NCI-H2081 treated with DMSO at 0.1 percent for 48 hours (cell line): ENCODE results near the gene KCNA10.

Experiments
- DNase-seq: peaks from one replicate; lab custom pipeline; 2025; lab: John Stamatoyannopoulos, UW

The KCNA10 gene

DNA sequence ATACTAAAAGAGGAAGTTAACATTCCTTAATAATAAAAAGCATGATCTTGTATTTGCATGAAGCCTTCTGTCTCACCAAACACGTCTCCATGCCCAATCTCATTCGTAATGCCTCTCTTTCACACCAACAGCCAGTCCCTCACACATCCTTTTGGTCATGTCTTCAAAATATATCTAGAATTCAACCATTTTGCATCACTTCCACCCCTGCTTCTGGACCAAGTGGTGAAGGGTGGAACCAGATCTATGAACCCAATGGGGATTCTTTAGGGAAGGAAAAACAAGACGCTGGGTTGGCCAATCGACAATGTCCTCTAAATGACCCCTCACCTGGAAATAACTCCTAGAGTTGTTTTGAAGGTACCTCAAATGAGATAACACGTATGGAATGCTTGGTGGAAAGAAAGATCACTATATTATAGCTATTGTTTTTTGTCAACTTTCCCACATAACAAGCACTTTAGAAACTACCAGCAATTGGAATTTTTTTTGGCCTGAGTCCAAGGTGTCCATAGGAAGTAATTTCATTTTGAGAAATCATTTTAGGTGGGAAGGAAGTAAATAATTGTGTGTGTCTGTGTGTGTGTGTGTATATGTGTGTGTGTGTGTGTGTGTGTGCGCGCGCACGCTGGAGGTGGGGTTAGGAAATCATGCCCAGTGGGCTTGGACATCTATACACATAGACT lies at the start of gene KCNA10:
KCNA10 (minus strand) TSS at position 51 of the 686 bp plus-strand sequence. CDS start 388 bp downstream, outside the sequence.
- DNase-seq: no peak

DNA sequence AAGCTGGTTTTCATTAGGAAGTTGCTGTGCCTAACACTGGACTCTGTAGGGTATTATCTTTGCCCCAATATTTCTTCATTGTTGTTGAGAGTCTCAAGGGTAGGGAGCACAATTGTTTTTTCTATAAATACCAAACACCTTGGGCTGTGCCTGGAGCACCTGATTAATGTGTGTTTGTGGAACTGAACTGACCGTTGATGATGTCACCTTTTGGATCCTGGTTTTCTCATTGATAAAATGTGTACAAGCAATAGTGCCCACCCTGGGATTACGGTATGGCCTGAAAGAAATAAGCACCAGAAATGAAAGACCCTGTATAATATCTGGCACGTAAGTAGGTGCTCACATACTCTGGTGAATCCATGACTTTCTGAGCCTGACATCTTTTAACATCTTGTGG lies 47.9 kb upstream of the KCNA10 start:
- DNase-seq: no peak

DNA sequence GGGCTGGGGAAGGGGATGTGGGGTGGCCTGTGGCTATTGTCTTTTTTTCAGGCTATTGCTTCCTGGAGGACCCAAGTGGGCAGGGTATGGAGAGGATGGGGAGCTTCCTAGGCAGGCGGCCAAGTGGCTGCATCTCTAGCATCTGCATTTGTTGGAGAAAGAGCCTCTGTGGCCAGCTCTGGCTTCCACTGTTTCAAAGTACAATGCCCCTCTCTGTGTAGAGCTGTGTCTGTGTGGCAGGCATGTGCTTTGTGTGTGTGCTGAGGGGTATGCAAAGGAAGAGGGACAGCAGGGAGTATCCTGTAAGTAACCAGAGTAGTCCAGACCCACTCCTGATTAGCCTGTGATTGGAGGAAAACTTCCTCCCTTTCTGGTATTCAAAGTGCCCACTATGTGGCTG lies 46.6 kb upstream of the KCNA10 start:
- DNase-seq: no peak

DNA sequence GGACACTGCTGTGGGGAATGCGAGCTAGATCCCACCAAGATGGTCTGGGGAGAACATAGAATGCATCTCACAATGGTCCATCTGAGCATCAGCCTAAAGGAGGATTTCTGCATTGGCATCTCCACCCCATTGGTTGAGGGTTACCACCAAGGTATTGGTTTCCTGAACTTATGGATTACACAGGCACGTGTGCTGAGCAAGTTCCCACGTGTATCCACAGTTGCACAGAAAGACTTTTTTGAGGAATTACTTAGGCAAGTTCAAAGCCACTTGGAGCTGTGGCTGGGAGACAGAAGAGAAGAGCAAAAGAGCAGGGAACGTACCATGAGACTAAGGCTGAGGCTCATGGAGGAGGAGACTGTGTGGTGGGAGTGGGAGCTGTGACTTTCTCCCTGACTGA lies 44.1 kb upstream of the KCNA10 start:
- DNase-seq: no peak

DNA sequence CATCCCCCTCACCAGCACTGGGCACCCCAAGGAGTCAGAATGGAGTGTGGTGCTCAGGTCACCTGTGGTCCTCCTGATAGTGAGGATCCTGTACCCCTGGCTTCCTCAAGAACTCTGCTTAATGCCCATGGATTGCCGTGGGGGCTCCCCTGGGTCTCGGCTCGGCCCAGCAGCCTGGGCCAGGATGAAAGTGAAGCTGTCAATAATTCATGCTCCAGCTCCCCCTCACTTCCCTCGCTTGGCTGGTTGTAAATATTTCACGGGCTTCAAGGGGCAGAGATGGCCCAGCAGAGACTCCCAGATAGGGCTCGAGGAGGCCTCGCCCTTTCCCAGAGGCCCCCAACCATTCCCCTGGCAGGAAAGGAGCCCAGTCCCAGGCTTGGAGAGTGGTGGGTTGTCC lies 42.6 kb upstream of the KCNA10 start:
- DNase-seq: no peak

DNA sequence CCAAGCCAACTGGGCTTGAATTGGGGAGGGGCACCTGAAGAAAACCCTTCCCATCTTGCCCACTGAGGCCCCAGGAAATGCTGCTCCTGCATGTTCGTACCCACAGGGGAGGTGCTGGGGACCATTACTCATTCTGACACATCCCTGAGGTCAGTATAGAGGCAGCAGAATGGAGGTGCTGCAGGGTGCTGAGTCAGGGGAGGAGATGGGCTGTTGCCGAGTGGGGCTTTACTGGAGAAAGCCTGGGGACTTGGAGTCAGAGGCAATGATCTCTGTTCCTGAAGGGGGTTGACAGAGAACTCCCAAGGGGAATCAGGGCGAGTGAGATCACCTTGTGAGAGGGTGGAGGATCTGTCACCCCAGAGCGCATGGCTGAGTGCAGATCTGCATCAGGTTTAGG lies 40.2 kb upstream of the KCNA10 start:
- DNase-seq: no peak

DNA sequence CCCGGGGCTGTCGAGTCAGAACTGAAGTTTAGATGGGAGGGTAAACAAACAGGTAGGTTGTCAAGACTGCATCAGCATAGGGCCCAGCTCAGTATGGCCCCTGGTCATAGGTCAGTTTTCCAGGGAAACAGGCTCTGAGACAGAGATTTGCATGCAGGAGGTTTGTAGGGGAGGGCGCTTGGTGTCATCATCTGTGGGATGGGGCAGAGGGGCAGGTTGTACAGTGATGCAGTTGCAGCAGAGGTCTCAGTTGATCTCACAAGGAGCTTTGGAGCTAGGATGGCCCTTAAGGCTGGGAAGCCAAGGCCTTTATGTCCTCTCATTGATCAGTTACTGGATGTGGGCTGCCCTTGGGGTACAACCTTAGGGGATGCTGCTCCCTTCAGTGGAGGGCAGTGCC lies 38.5 kb upstream of the KCNA10 start:
- no peak for DNase-seq

DNA sequence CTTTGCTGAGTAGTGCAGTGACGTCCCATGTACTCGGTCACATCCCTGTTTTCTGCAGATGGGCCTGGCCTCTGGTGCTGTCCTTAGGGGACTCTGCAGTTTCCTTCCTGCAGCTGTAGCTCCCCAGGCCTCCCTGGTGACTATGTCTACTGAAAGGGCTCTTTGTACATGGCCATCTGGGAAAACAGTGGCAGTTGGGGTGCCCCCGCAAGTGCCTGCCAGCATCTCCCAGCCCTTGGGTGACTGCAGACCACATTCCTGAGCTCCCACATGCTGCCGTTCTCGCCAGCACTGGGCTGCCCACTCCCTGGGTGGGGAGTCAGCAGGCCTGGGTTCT lies 37.5 kb upstream of the KCNA10 start:
- DNase-seq: no peak

DNA sequence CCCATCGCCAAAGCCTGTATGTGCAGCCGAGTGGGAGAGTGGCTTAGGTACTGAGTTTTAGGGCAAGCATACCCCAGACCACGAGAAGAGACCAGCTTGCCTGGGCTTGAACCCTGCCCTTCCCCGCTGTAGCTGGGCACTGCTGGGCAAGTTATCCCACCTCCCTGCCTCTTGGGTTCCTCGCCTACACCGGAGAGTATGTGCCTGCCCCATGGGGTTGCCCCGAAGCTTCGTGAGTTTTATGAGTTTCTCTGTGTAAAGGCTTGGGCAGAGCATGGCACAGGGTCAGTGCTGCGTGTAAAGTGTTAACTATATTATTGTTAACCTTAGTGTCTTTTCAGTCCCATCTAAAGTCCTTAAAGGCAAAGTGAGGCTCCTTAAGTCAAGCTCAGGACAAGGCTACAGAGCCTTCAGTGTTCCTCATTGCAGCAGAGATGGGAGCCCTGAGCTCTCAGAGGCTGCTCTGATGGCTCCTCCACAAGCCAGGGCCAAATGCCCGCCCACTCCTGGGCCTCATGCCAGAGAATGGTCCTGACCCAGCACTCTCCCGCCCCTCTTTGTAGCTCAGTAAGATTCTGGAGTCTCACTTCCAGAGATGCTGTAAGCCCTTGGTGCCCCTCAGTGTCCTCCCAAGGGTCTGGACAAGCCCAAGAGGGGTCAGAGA lies 37.0 kb upstream of the KCNA10 start:
- DNase-seq: no peak

DNA sequence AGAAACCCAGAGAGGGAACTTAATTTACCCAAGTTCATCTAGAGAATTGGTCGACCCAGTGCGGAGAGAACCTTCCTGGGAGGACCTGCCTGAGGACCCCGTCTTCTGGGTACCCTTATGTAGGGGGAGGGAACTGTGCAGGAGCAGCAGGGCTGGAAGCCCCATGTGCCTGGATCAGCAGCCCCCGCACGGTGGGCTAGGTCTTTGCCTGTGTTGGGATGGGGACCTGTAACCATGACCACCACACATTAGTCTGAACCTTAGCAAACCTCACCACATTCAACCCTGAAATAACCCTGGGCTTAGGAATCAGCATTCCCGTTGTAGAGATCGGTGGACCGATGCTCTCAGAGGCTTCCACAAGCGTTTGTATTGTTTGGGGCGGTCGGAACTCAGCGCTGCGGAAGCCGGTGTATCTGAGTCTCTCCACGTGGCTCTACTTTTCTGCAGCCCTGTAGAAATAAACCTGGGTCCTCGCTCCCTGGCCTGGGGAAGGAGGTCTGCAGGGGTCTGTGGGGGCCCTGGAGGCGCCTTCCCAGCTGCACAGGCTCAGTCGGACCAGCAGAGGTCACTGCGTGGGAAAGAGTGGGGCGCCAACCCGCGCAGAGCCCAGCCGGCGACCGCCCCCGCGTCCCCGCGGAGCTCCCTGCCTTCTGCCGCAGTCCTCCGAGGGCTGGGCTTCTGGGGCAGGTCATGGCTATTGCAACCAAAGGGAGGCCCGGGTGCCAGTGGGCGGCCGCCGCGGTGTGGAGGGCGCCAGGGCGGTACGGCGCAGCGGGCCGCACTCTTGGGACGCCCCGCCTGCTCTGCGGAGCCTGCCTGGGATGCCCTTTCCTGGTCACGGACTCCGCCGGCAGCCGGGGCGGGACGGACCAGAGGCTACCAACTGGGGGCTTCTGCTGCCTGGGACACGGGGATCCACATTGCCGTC lies 36.2 kb upstream of the KCNA10 start:
- DNase-seq: no peak

DNA sequence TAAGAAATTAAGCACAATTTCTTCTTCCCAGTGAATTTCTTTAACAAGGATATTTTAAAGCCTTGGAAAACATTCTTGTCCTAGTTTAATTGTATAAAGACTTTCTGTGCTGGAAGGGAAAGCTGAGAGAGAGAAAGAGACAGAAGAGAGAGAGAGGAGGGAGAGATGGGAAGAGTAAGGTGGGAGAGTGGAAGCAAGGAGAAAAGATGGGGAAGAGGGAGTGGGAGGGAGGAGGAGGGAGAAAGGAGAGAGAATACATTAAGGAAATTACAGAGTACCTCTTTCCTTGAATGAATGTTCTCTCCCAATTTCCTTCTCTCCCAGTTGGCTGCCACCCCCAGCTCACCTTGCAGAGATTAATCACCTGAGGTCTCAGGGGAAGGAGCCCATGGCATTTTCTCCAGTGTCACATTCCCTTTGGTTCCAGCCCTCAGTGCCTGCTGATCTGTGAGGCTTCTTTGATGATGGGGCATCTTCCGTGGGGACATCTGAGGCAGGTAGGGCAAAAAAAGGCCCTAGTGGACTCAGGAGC lies 32.4 kb upstream of the KCNA10 start:
- no peak for DNase-seq

DNA sequence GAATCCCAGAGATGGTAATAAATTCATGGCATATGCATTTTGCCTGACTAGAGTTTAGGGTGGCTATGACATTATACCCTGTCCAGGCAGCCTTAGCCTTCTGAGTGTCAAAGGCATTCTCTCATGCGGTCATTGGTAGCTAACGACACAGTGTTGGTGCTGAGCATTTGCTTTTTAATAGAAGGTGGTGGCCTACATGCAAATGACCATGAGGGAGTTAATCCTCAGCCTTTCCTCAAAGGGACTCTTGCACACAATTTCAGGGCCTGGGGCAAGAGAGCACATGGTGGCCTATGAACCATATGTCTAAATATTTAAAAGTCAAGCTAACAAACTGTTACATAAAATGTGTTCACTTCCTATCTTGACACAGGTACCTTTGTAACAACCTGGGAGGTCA lies 30.9 kb upstream of the KCNA10 start:
- DNase-seq: no peak

DNA sequence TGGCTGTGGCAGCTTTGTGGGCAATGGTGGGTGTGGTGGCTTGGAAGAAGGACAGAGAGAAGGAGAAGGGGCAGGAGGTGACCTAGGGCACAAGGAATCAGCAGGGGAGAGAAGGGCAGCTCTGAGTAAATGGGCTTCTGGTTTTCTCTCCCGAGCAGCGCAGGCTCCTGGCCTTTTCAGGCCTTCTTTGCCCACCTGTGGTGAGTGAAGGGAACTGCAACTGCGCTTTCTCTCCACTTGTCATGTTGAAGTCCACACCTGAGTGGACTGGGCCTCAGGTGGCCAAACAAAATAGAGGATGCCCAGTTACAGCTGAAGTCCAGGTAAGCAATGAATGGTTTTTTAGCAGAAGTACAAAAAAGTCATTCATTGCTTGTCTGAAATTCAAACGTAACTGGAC lies 29.4 kb upstream of the KCNA10 start:
- DNase-seq: no peak

DNA sequence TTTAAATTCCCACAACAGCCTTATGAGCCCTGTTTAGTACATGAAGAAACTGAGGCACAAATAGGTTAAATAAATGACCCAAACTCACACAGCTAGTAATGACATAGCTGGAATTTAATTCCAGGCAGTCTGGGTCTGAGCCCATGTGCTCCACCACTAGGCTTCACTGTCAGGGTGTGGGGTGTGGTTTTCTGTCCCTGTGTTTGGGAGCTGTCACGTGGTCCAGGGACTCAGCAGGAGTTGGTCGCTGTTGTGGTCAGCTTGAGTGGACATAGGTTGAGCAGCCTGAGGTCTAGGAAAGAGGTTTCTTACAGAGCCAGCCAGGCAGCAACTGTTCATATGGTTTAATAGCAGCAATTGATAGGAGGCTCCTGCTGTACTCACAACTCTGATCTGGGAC lies 28.0 kb upstream of the KCNA10 start:
- DNase-seq: no peak

DNA sequence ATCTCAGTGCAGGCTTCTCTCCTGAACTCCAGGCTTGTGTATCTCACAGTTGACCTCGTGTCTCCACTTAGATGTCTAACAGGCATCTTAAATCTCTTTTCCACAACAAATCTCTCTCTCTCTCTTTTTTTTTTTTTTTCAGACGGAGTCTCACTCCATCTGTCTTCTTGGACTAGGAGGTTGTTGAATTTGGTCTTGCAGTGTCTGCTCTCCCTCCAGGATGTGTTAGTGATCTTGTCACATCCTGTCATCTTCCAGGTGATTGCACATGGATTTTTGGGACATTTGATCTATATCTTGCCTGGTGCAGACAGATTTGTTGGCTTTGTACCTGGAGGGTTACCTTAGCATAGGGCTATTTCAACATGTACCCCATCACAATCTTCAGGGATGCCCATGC lies 26.5 kb upstream of the KCNA10 start:
- DNase-seq: no peak

DNA sequence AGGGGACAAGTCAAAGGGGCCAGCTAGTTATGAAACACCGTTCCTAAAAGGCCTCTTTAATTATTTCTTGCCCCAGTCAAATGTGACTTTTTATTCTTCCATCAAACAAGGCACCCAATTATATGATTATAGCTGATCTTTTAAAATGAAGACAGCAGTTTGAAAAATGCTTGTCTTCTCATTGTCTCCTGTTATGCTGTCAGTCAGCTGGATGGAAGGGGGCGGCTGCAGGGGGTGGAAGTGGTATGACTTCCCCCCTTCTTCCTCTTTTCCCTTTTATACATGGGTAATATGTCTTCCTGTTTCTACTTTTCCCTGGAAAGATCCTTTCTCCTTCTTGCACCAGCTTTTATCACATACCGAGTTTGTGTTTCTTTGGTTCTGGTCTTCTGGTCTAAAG lies 25.8 kb upstream of the KCNA10 start:
- DNase-seq: no peak

DNA sequence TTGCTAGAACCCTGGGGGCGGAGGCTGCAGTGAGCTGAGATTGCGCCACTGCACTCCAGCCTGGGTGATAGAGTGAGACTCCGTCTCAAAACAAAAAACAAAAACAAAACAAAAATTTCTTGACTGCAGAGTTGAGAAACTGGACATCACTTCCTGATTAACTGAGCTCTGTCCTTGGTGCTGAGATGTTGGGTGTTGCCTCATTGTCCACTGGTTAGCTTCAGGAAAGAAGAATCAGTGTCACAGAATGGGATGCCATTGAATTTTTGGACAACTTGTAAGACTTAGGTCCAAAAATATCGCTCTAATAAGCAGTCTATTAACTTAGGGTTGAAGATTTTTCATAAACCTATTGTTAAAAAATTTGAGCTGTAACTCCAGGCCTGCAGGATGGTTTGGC lies 23.8 kb upstream of the KCNA10 start:
- DNase-seq: no peak

DNA sequence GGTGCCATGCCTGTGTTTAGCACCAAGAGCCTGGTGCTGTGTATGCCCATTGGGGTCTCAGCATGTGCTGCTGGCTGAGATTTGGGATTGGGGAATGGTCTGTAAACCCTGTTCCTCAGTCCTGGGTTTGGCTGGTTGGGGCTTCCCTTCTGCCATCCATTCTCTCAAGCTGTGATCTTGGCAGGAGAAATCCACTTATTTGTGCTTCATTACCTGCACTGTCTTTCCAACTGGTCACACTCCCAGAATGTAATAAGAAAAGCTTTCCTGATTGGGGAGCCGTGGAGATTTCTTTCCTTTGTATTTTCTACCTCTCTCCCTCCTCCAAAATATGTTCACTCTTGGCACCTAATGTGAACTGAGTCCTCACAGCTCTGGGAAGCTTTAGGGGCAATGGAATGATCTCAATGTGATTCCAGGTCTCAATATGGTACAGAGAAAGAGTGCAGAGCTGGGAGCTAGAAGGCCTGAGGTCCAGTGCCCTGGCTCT lies 23.0 kb upstream of the KCNA10 start:
- no peak for DNase-seq

DNA sequence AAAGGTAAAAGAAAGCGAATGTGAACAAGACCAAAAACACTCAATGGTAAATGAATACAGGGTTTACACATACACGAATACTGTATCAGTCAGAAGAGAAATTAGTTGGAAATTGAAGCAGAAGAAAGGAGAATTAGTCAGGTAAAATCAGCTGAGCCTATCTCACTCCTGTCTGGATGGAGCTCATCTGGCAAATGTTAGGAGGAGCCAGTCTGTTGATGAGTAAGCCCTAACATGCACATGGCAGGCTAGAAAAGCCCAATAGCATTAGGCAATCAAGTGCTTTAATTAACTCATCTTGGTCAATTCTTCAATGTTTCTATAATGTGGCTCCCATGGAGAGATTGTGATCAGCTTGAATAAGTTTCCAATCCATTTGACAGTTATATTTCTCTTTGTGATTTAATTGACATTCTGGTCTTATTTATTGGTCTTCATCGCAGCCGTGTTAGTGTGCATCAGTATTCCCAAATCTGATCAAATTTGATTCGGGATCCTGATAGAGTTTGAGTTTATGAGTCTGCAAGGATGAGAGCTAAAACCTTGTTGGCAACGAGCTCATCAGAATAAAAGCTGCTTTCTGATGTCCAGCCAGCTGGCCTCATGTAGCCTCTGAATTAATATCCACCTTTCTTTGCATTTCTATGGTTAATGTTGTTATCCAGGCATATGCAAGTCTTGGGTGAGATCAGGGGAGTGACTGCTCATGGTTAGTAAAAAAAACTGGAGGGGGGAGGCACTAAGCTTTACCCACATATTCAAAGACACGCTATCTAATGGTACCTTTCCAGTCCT lies 22.1 kb upstream of the KCNA10 start:
- no peak for DNase-seq

DNA sequence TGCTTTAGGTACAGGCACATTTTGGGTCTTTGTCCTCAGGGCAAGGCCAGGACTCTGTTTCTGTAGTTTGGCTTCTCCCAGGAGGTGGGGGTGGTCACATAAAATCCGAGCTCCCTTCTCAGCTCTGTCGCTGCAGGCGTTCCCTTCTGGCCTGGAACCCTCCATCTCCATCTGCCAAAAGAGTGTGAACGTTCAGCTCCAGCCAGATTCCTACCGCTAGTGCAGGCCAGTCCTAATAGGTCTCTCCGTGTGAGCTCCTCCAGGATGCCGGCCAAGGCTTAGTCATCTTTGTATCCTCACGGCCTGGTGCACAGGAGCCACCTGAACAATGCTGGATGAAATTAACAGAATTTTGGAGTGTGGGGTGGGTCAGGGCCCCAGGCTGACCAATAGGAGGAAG lies 19.9 kb upstream of the KCNA10 start:
- no peak for DNase-seq

DNA sequence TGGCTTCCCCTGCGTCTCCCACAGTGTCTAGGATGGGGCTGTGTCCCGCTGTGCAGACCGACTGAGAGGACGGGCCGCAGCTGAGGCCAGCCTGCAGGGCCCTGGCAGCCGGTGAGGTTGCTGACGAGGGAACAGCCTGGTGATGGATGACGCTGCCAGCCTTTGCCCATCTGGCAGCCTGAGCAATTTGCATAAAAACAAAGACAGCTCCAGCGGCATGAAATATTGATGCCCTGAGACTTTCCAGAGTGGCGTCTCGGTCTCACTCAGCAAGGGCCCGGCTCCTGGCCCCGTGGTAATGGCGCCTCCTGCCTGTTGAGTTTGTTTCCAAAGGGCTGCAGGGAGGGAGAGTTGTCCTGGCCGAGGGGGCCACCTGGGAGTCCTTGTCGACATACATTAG lies 19.1 kb upstream of the KCNA10 start:
- no peak for DNase-seq

DNA sequence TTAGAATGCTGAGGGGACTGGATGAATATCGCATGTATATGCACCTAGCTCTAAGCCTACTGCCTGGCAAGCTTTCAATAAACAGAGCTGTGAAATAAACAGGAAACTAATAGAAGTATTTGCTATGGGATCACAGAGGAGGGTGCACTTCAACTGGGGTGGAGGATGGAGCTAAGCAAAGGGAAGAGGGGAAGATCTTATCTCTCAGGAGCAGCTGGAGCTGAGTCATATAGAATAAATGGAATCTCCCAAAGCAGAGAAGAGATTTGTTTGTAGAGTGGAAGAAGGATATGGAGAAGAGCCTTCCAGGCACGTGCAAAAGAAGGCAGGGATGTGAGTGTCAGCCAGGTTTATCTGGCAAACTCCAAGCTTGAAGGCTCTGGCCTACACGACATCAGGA lies 17.0 kb upstream of the KCNA10 start:
- DNase-seq: no peak
